GM12874 (cell line): ENCODE measurements around the gene TP53RK.

Experiments
- CTCF ChIP-seq: IDR thresholded peaks from 2 replicates; pipeline ENCODE4 v1.5.1; 2011; ENCODE audit warnings: low read depth, mild to moderate bottlenecking, control low read depth, low read length, moderate library complexity; ENCODE audit not compliant: insufficient read depth

The TP53RK gene

GRCh38 chr20:46703435-46703834 is 14.2 kb upstream of the TP53RK start:
- no peak for TF ChIP-seq CTCF

GRCh38 chr20:46702447-46703203 is 13.4 kb upstream of the TP53RK start:
- no peak for TF ChIP-seq CTCF

- no peak for TF ChIP-seq CTCF
These were observed 12.7 kb upstream of the TP53RK start for GRCh38 chr20:46701986-46702385.

GRCh38 chr20:46701556-46701955 is 12.3 kb upstream of the TP53RK start:
- TF ChIP-seq CTCF, result no peak

GRCh38 chr20:46701057-46701456 is 11.8 kb upstream of the TP53RK start:
- TF ChIP-seq CTCF, result no peak

- TF ChIP-seq CTCF, result no peak
These were observed 11.2 kb upstream of the TP53RK start for GRCh38 chr20:46700481-46700880.

GRCh38 chr20:46699651-46700359 is 10.6 kb upstream of the TP53RK start:
- TF ChIP-seq CTCF, result peak; percentile 44; the same call in 1 of the 2 replicates
